K562 (cell line): ENCODE results near the gene ZBTB44. TPM values are rescaled to one million over a fixed set of nuclear protein-coding genes. Genes with fewer than 3 reads are reported as not detected.

Experiments
- ATAC-seq: fragments of 200-7000 bp; cut with Tn5 transposase; 3 replicates; pipeline ENCODE4 v1.9.1; 2020; ENCODE audit warnings: moderate library complexity
- BruUV-seq: library from RNA; stranded (reverse); fragments of 400-500 nt; replicated peaks from 2 replicates; lab custom pipeline; 2021; lab: Mats Ljungman, UMichigan
- CTCF ChIA-PET: fragments of 300-600 bp; formaldehyde crosslinking; extraction: SDS; loops from one replicate; lab custom pipeline; 2021; ENCODE audit warnings: low intra/inter-chr PET ratio; lab: Yijun Ruan, JAX
- POLR2A ChIA-PET: fragments of 300-600, 350-650 bp; sonication (Branson Sonifier 250); formaldehyde crosslinking; extraction: SDS; loops from one replicate; lab custom pipeline; 2021; ENCODE audit warnings: antibody characterized with exemption, inconsistent platforms; lab: Yijun Ruan, JAX
- DNase-seq, 4 experiments: peaks; one replicate each; pipeline versions ENCODE4 v3.0.0 to v3.0.0-alpha.2; 2011 to 2018; ENCODE audit warnings: low spot score in 3 of 4, mixed read lengths in 3 of 4; ENCODE audit errors: extremely low read depth in 1 of 4
- FAIRE-seq: peaks from 2 replicates; lab custom pipeline; 2011; peaks lifted over from hg19 to GRCh38; lab: Jason Lieb, UNC
- H2AFZ ChIP-seq: 2 replicates; pipeline ENCODE4 v1.6.0; 2011; ENCODE audit warnings: low read depth, low read length, control low read depth, inconsistent platforms
- H3K27ac ChIP-seq: fragments of 200-600 bp; 3 replicates; pipeline ENCODE4 v1.8.0; 2011; ENCODE audit warnings: low read depth, mild to moderate bottlenecking, control low read depth, inconsistent platforms, low read length, moderate library complexity, mixed read lengths; ENCODE audit errors: extremely low read depth
- H3K27me3 ChIP-seq, 2 experiments: fragments of 300-600 bp in 1 of 2; 2 replicates in 1 of 2; 3 replicates in 1 of 2; pipeline versions ENCODE4 v1.6.0 to v1.8.0; 2011; ENCODE audit warnings: inconsistent platforms in 2 of 2, low read length in 2 of 2, mild to moderate bottlenecking in 1 of 2, mixed read lengths in 1 of 2, moderate library complexity in 1 of 2; ENCODE audit not compliant: control insufficient read depth in 2 of 2, insufficient read depth in 2 of 2
- H3K36me3 ChIP-seq: fragments of 300-600 bp; 3 replicates; pipeline ENCODE4 v1.8.0; 2011; ENCODE audit warnings: mild to moderate bottlenecking, low read length, inconsistent platforms; ENCODE audit not compliant: control insufficient read depth, insufficient read depth
- H3K4me1 ChIP-seq, 2 experiments: fragments of 200-600 bp in 1 of 2; replicated peaks in 1 of 2; 2 replicates in 1 of 2; 3 replicates in 1 of 2; pipeline versions ENCODE4 v1.5.1 to v1.8.0; 2011; ENCODE audit warnings: inconsistent platforms in 2 of 2, low read length in 2 of 2, mild to moderate bottlenecking in 1 of 2, mixed read lengths in 1 of 2, moderate library complexity in 1 of 2; ENCODE audit not compliant: control insufficient read depth in 2 of 2, insufficient read depth in 2 of 2
- H3K4me2 ChIP-seq: 2 replicates; pipeline ENCODE4 v1.6.1; 2011; ENCODE audit warnings: low read length, control low read depth, inconsistent platforms, mixed read lengths; ENCODE audit not compliant: insufficient read depth
- H3K4me3 ChIP-seq: fragments of 200-600 bp; sonication (generic), shearing (Covaris generic); 2 replicates; pipeline ENCODE4 v1.5.1; 2016; ENCODE audit warnings: control low read depth, inconsistent platforms
- H3K79me2 ChIP-seq: fragments of 200-600 bp; 3 replicates; pipeline ENCODE4 v1.8.0; 2011; ENCODE audit warnings: low read length, inconsistent platforms; ENCODE audit not compliant: control insufficient read depth, insufficient read depth
- H3K9ac ChIP-seq, 2 experiments: 2 replicates each; pipeline versions ENCODE4 v1.6.0 to v1.6.1; 2011; ENCODE audit warnings: low read depth in 2 of 2, low read length in 2 of 2, control low read depth in 1 of 2, inconsistent platforms in 1 of 2, mild to moderate bottlenecking in 1 of 2, mixed read lengths in 1 of 2; ENCODE audit not compliant: insufficient read depth in 1 of 2
- H3K9me1 ChIP-seq: one replicate; pipeline ENCODE4 v1.6.0; 2011; ENCODE audit warnings: inconsistent platforms, mild to moderate bottlenecking, low read length, moderate library complexity; ENCODE audit not compliant: control insufficient read depth, insufficient read depth
- H3K9me3 ChIP-seq: replicated peaks from 2 replicates; pipeline ENCODE4 v1.5.1; 2011; ENCODE audit warnings: low read depth, low read length, inconsistent platforms; ENCODE audit not compliant: control insufficient read depth, insufficient read depth
- H4K20me1 ChIP-seq: replicated peaks from 2 replicates; pipeline ENCODE4 v1.6.1; 2011; ENCODE audit warnings: low read length, inconsistent platforms, mixed read lengths; ENCODE audit not compliant: control insufficient read depth, insufficient read depth
- BCL6 ChIP-seq: fragments of 250-450 bp; sonication (Bioruptor Pico); IDR thresholded peaks from 2 replicates; pipeline ENCODE4 v1.4.0; 2020
- CBX1 ChIP-seq: sonication (generic); IDR thresholded peaks from 2 replicates; pipeline ENCODE4 v1.6.1; 2016; ENCODE audit warnings: antibody characterized with exemption, low read depth, mild to moderate bottlenecking
- CBX3 ChIP-seq, 2 experiments: IDR thresholded peaks; 1 replicate in 1 of 2; 2 replicates in 1 of 2; pipeline ENCODE4 v1.6.1; 2012; ENCODE audit warnings: inconsistent platforms in 2 of 2, low read length in 2 of 2, borderline replicate concordance in 1 of 2, control low read depth in 1 of 2
- JUND ChIP-seq, 2 experiments: IDR thresholded peaks; 2 replicates in 1 of 2; 3 replicates in 1 of 2; pipeline ENCODE4 v1.6.1; 2011; ENCODE audit warnings: borderline replicate concordance in 2 of 2, low read depth in 2 of 2, low read length in 2 of 2, improper control_type of control experiment in 1 of 2, missing biosample characterization in 1 of 2, missing genetic modification characterization in 1 of 2, missing genetic modification reagents in 1 of 2
- KLF10 ChIP-seq: fragments of 250-450 bp; sonication (Bioruptor Pico); IDR thresholded peaks from 2 replicates; pipeline ENCODE4 v1.6.1; 2021; ENCODE audit warnings: matching md5 sums
- NFYB ChIP-seq: IDR thresholded peaks from 2 replicates; pipeline ENCODE4 v1.6.1; 2011; ENCODE audit warnings: mild to moderate bottlenecking, moderate library complexity; ENCODE audit not compliant: insufficient read length; ENCODE audit errors: extremely low read depth
- POLR2G ChIP-seq: fragments of 200-400 bp; formaldehyde crosslinking; IDR thresholded peaks from 2 replicates; pipeline ENCODE4 v1.6.1; 2017; ENCODE audit warnings: low read depth, mild to moderate bottlenecking, antibody characterized with exemption, low read length, moderate library complexity
- POLR3G ChIP-seq: IDR thresholded peaks from 2 replicates; pipeline ENCODE4 v1.6.1; 2011; ENCODE audit not compliant: insufficient read length, insufficient replicate concordance; ENCODE audit errors: extremely low read depth
- PTBP1 ChIP-seq: fragments of 200-400 bp; formaldehyde crosslinking; IDR thresholded peaks from 2 replicates; pipeline ENCODE4 v1.6.1; 2017; ENCODE audit warnings: low read depth, low read length
- TAF9B ChIP-seq: fragments of 450-650 bp; IDR thresholded peaks from 2 replicates; pipeline ENCODE4 v1.6.1; 2018; ENCODE audit warnings: mild to moderate bottlenecking; ENCODE audit not compliant: partially characterized antibody
- TEAD2 ChIP-seq: fragments of 450-650 bp; IDR thresholded peaks from 2 replicates; pipeline ENCODE4 v1.6.1; 2016; ENCODE audit warnings: missing genetic modification characterization, control low read depth, missing compliant biosample characterization
- U2AF2 ChIP-seq: fragments of 200-400 bp; formaldehyde crosslinking; optimal IDR thresholded peaks from 2 replicates; pipeline ENCODE3; 2017; ENCODE audit warnings: low read depth, mild to moderate bottlenecking, low read length
- ZC3H11A ChIP-seq: IDR thresholded peaks from 2 replicates; pipeline ENCODE4 v1.6.1; 2012; ENCODE audit warnings: low read depth, low read length, improper control_type of control experiment
- ZMIZ1 ChIP-seq, 2 experiments: fragments of 150-350 bp in 1 of 2; IDR thresholded peaks; 2 replicates each; pipeline ENCODE4 v1.6.1; 2012 to 2016; ENCODE audit warnings: low read depth in 2 of 2, low read length in 2 of 2, mild to moderate bottlenecking in 1 of 2, moderate library complexity in 1 of 2
- ZNF79 ChIP-seq: fragments of 250-450 bp; sonication (Bioruptor Pico); IDR thresholded peaks from 2 replicates; pipeline ENCODE4 v1.4.0; 2020; ENCODE audit warnings: low read depth, mild to moderate bottlenecking, moderate library complexity
- ZSCAN32 ChIP-seq: fragments of 450-650 bp; formaldehyde crosslinking; IDR thresholded peaks from 2 replicates; pipeline ENCODE4 v1.4.0; 2020; ENCODE audit warnings: mild to moderate bottlenecking, moderate library complexity
- WGBS: fragments of 100-300 bp; shearing (Covaris generic); methylation state at CpG from one replicate; pipeline ENCODE4 v1.1.6; 2016; ENCODE audit warnings: low coverage, mixed read lengths; ENCODE audit not compliant: insufficient coverage; ENCODE audit errors: missing lambda C conversion rate; 5-methylcytosine and 5-hydroxymethylcytosine counted together
- in situ Hi-C: fragments of 300-500 bp; cut with MboI; formaldehyde crosslinking; loops from 4 replicates; pipeline ENCODE4 v1.15.0; 2018; ENCODE audit warnings: inconsistent platforms, mixed read lengths
- intact Hi-C: fragments of 100-400 bp; cut with micrococcal nuclease; formaldehyde crosslinking; loops from 2 replicates; pipeline ENCODE4 v1.14.2; 2022
- polyA plus RNA-seq, 8 experiments: library from polyadenylated mRNA; depleted of rRNA in 4 of 8; stranded (reverse) in 5 of 8; unstranded in 3 of 8; fragments of >200 nt; fragmentation: Nextera tagmentation in 2 of 8; fragmentation: Illumina TruSeq in 1 of 8; extraction: Ambion mirVana in 2 of 8; extraction: Trizol in 1 of 8; gene quantifications; 2 replicates each; pipeline versions ENCODE4 v1.2.1 to v1.2.3, GENCODE V29; 2011 to 2014; ENCODE audit warnings: inconsistent platforms in 1 of 8, missing spikeins in 1 of 8
- total RNA-seq, 7 experiments: library from RNA; depleted of rRNA in 6 of 7; stranded (reverse); fragments of >200 nt in 6 of 7; fragmentation: Illumina TruSeq in 2 of 7; extraction: Trizol in 2 of 7; gene quantifications; 2 replicates each; pipeline versions ENCODE4 v1.2.1 to v1.2.3, GENCODE V29; 2011 to 2021; ENCODE audit warnings: low replicate concordance in 1 of 7
- TF ChIP-seq, protein P1 (sequence below): fragments of 450-650 bp; formaldehyde crosslinking; IDR thresholded peaks from 2 replicates; pipeline ENCODE4 v1.4.0; 2022; ENCODE audit warnings: missing genetic modification characterization
- TF ChIP-seq, protein P2 (sequence below): IDR thresholded peaks from 2 replicates; pipeline ENCODE4 v1.6.1; 2011; ENCODE audit not compliant: insufficient read length; ENCODE audit errors: extremely low read depth

The ZBTB44 gene
- total and polyA plus RNA-seq, 9 of the 15 experiments (the other 6 are each of a cell fraction or from before 2014, with no cell fraction given): 4.7 to 27.1 (median 17.3) TPM

GRCh38 chr11:130241713-130242112 is 73.0 kb downstream of the ZBTB44 start:
- H4K20me1 ChIP-seq: no peaks in the 10 kb centered on the region
- ChIA-PET POLR2A (interaction anchor here (0.6 kb wide), 1 partner anchor 262 kb away, joined by 3 read pairs; no protein-coding TSS in a partner anchor), CTCF (no interaction called here)
- no TSS peak for BruUV-seq
- no peak overlapping the region for H3K4me3 ChIP-seq
- no peaks in the 10 kb centered on the region for H3K9me1 ChIP-seq
- H3K36me3 ChIP-seq: peaks cover 22% of the 10 kb centered on the region
- H3K9me3 ChIP-seq: no peaks in the 10 kb centered on the region
- in situ Hi-C loops: no loop called here
- no peak for DNase-seq
- H2AFZ ChIP-seq: no peak overlapping the region
- H3K4me2 ChIP-seq: no peak overlapping the region
- WGBS: 71% methylated on average over 2 of the region's 2 CpGs
- H3K27me3 ChIP-seq: no peaks in the 10 kb centered on the region
- FAIRE-seq: no peak
- no peaks in the 10 kb centered on the region; the same call in 2 of the 3 replicates for H3K79me2 ChIP-seq
- no peaks in the 10 kb centered on the region for H3K4me1 ChIP-seq
- no peak for ATAC-seq
- no peak overlapping the region for H3K27ac ChIP-seq
- no peak overlapping the region for H3K9ac ChIP-seq
- intact Hi-C loops: no loop called here
- TF ChIP-seq JUND (IDR thresholded peaks at IDR 0.05; ENCODE audit: borderline replicate concordance, low read depth, low read length) (no peak), JUND (tag; IDR thresholded peaks at IDR 0.05; ENCODE audit: borderline replicate concordance, low read depth, low read length) (no peak), NFYB (no peak), POLR2G (no peak), ZNF79 (no peak), POLR3G (no peak), BCL6 (CRISPR knock-in tag) (no peak), ZSCAN32 (no peak), CBX3 (IDR thresholded peaks at IDR 0.05; ENCODE audit: borderline replicate concordance in 1 of 2, low read length in 2 of 2) (no peak), CBX1 (no peak), TAF9B (no peak), ZC3H11A (no peak), PTBP1 (no peak), TEAD2 (tag) (no peak), U2AF2 (no peak), KLF10 (CRISPR knock-in tag) (no peak), ZMIZ1 (IDR thresholded peaks at IDR 0.05; ENCODE audit: low read depth in 2 of 2, low read length in 2 of 2) (no peak)
- TF ChIP-seq, protein P1, sequence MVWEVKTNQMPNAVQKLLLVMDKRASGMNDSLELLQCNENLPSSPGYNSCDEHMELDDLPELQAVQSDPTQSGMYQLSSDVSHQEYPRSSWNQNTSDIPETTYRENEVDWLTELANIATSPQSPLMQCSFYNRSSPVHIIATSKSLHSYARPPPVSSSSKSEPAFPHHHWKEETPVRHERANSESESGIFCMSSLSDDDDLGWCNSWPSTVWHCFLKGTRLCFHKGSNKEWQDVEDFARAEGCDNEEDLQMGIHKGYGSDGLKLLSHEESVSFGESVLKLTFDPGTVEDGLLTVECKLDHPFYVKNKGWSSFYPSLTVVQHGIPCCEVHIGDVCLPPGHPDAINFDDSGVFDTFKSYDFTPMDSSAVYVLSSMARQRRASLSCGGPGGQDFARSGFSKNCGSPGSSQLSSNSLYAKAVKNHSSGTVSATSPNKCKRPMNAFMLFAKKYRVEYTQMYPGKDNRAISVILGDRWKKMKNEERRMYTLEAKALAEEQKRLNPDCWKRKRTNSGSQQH: no peak
- TF ChIP-seq, protein P2, sequence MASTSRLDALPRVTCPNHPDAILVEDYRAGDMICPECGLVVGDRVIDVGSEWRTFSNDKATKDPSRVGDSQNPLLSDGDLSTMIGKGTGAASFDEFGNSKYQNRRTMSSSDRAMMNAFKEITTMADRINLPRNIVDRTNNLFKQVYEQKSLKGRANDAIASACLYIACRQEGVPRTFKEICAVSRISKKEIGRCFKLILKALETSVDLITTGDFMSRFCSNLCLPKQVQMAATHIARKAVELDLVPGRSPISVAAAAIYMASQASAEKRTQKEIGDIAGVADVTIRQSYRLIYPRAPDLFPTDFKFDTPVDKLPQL: no peak
